Caco-2 (cell line): ENCODE data around the gene SLC13A5. TPM values are rescaled to one million over a fixed set of nuclear protein-coding genes. Genes with fewer than 3 reads are reported as not detected.
"Not testable (repeated sequence)": the region's sequence is repeated elsewhere in the genome, so short reads cannot be mapped to it uniquely, and the experiment has no call there.

Source experiments
- BruUV-seq: library from RNA; stranded (reverse); fragments of 400-500 nt; replicated peaks from 2 replicates; lab custom pipeline; 2021; lab: Mats Ljungman, UMichigan
- CTCF ChIA-PET: fragments of 300-600 bp; sonication (Branson Sonifier 250); formaldehyde crosslinking; loops from one replicate; lab custom pipeline; 2022; ENCODE audit warnings: antibody characterized with exemption; lab: Charles Lee
- POLR2A ChIA-PET: fragments of 300-600 bp; sonication (Branson Sonifier 250); formaldehyde crosslinking; loops from one replicate; lab custom pipeline; 2022; ENCODE audit warnings: antibody characterized with exemption; lab: Charles Lee
- DNase-seq, 2 experiments: peaks; one replicate each; pipeline versions ENCODE4 v3.0.0 to v3.0.0-alpha.2; 2020 to 2022
- H3K27me3 ChIP-seq: replicated peaks from 2 replicates; pipeline ENCODE4 v1.6.0; 2011; ENCODE audit warnings: low read length; ENCODE audit not compliant: control insufficient read depth, insufficient read depth
- H3K36me3 ChIP-seq: 2 replicates; pipeline ENCODE4 v1.5.1; 2011; ENCODE audit warnings: low read length; ENCODE audit not compliant: control insufficient read depth, insufficient read depth
- H3K4me1 ChIP-seq: fragments of 250-450 bp; sonication (Bioruptor Pico); 2 replicates; pipeline ENCODE4 v1.5.1; 2020; ENCODE audit warnings: mild to moderate bottlenecking
- H3K4me3 ChIP-seq: 2 replicates; pipeline ENCODE4 v1.5.1; 2011; ENCODE audit warnings: low read depth, mild to moderate bottlenecking, control low read depth, low read length
- H3K9me3 ChIP-seq: fragments of 250-450 bp; sonication (Bioruptor Pico); 2 replicates; pipeline ENCODE4 v1.5.1; 2020; ENCODE audit warnings: mild to moderate bottlenecking, moderate library complexity
- H3K27ac Mint-ChIP-seq: one replicate; pipeline ENCODE4 v1.8.0; 2022; ENCODE audit warnings: mixed read lengths; ENCODE audit not compliant: unreplicated experiment
- H3K27me3 Mint-ChIP-seq: one replicate; pipeline ENCODE4 v1.8.0; 2022; ENCODE audit warnings: mixed read lengths; ENCODE audit not compliant: insufficient read depth, unreplicated experiment
- H3K36me3 Mint-ChIP-seq: one replicate; pipeline ENCODE4 v1.8.0; 2022; ENCODE audit warnings: mild to moderate bottlenecking, mixed read lengths; ENCODE audit not compliant: insufficient read depth, unreplicated experiment
- H3K4me1 Mint-ChIP-seq: one replicate; pipeline ENCODE4 v1.8.0; 2022; ENCODE audit warnings: low read depth, mixed read lengths; ENCODE audit not compliant: unreplicated experiment
- H3K4me3 Mint-ChIP-seq: one replicate; pipeline ENCODE4 v1.8.0; 2022; ENCODE audit warnings: mild to moderate bottlenecking, moderate library complexity, mixed read lengths; ENCODE audit not compliant: unreplicated experiment
- H3K9me3 Mint-ChIP-seq: one replicate; pipeline ENCODE4 v1.8.0; 2022; ENCODE audit warnings: mixed read lengths; ENCODE audit not compliant: unreplicated experiment
- CTCF ChIP-seq, 2 experiments: fragments of 200-600 bp in 1 of 2; IDR thresholded peaks; 1 replicate in 1 of 2; 2 replicates in 1 of 2; pipeline versions ENCODE4 v1.5.1 to v1.8.0; 2011 to 2022; ENCODE audit warnings: antibody characterized with exemption in 1 of 2, control low read depth in 1 of 2, inconsistent platforms in 1 of 2, low read depth in 1 of 2, low read length in 1 of 2, mild to moderate bottlenecking in 1 of 2, moderate library complexity in 1 of 2; ENCODE audit not compliant: insufficient read depth in 1 of 2, severe bottlenecking in 1 of 2, unreplicated experiment in 1 of 2
- intact Hi-C: fragments of 100-400 bp; cut with micrococcal nuclease; formaldehyde crosslinking; loops from one replicate; pipeline ENCODE4 v1.10.0; 2022; ENCODE audit not compliant: unreplicated experiment
- total RNA-seq: library from RNA; stranded (reverse); gene quantifications from 2 replicates; pipeline ENCODE4 v1.2.3, GENCODE V29; 2022

SLC13A5 gene
- total RNA-seq, 1 experiment from 2014 or later, result 0.11 TPM

- no TSS peak for BruUV-seq
- no peak overlapping the region for H3K27ac Mint-ChIP-seq
- no peak for DNase-seq
- Histone ChIP-seq H3K36me3 (no peaks in the 10 kb centered on the region), H3K9me3 (no peaks in the 10 kb centered on the region), H3K27me3 (no peaks in the 10 kb centered on the region), H3K4me1 (no peaks in the 10 kb centered on the region), H3K4me3 (no peak overlapping the region)
- H3K4me1 Mint-ChIP-seq, result no peaks in the 10 kb centered on the region
- ChIA-PET POLR2A (no interaction called here), CTCF (no interaction called here)
- no peaks in the 10 kb centered on the region for H3K9me3 Mint-ChIP-seq
- no peak for TF ChIP-seq CTCF (IDR thresholded peaks at IDR 0.05; ENCODE audit: insufficient read depth in 1 of 2, low read depth in 1 of 2, low read length in 1 of 2, severe bottlenecking in 1 of 2, unreplicated experiment in 1 of 2)
- intact Hi-C loops, result loop anchor here (5.0 kb wide), 1 partner anchor 93 kb away; no protein-coding TSS in a partner anchor
- no peak overlapping the region for H3K4me3 Mint-ChIP-seq
- no peaks in the 10 kb centered on the region for H3K27me3 Mint-ChIP-seq
- H3K36me3 Mint-ChIP-seq, result no peaks in the 10 kb centered on the region
These were observed 36.4 kb upstream of the SLC13A5 start for GRCh38 chr17:6749519-6749918.

- POLR2A ChIA-PET, result no interaction called here
- no peak for TF ChIP-seq CTCF (IDR thresholded peaks at IDR 0.05; ENCODE audit: insufficient read depth in 1 of 2, low read depth in 1 of 2, low read length in 1 of 2, severe bottlenecking in 1 of 2, unreplicated experiment in 1 of 2)
- H3K4me3 ChIP-seq, result no peak overlapping the region
These were observed 35.4 kb upstream of the SLC13A5 start for GRCh38 chr17:6748617-6749016.

GRCh38 chr17:6746665-6747064 is 33.5 kb upstream of the SLC13A5 start:
- H3K36me3 Mint-ChIP-seq, CTCF ChIA-PET, BruUV-seq, POLR2A ChIA-PET, H3K27me3 Mint-ChIP-seq, H3K27me3 ChIP-seq, H3K9me3 ChIP-seq, H3K4me3 Mint-ChIP-seq, H3K36me3 ChIP-seq, H3K4me3 ChIP-seq, H3K4me1 Mint-ChIP-seq, H3K4me1 ChIP-seq, DNase-seq, H3K27ac Mint-ChIP-seq, H3K9me3 Mint-ChIP-seq: not testable (repeated sequence)
- intact Hi-C loops, result loop anchor here (5.0 kb wide), 1 partner anchor 96 kb away; no protein-coding TSS in a partner anchor

More at GRCh38 chr17:6748617-6749016, 35.4 kb upstream of the SLC13A5 start:
- no peak for DNase-seq
- Mint-ChIP-seq H3K4me3 (no peak overlapping the region), H3K27me3 (no peaks in the 10 kb centered on the region), H3K4me1 (no peaks in the 10 kb centered on the region), H3K27ac (no peak overlapping the region), H3K36me3 (no peaks in the 10 kb centered on the region), H3K9me3 (no peaks in the 10 kb centered on the region)
- no peaks in the 10 kb centered on the region for H3K36me3 ChIP-seq
- CTCF ChIA-PET, result no interaction called here
- H3K4me1 ChIP-seq, result no peaks in the 10 kb centered on the region
- BruUV-seq, result no TSS peak
- no peaks in the 10 kb centered on the region for H3K9me3 ChIP-seq
- H3K27me3 ChIP-seq, result no peaks in the 10 kb centered on the region
- intact Hi-C loops, result loop anchor here (5.0 kb wide), 1 partner anchor 94 kb away; no protein-coding TSS in a partner anchor

GRCh38 chr17:6729531-6729930 is 16.4 kb upstream of the SLC13A5 start:
- Mint-ChIP-seq H3K9me3 (peaks cover 12% of the 10 kb centered on the region), H3K4me1 (no peaks in the 10 kb centered on the region), H3K27ac (no peak overlapping the region), H3K27me3 (peaks cover 6% of the 10 kb centered on the region), H3K36me3 (no peaks in the 10 kb centered on the region), H3K4me3 (no peak overlapping the region)
- no peaks in the 10 kb centered on the region for H3K4me1 ChIP-seq
- DNase-seq, result no peak
- no peaks in the 10 kb centered on the region for H3K27me3 ChIP-seq
- H3K9me3 ChIP-seq, result no peaks in the 10 kb centered on the region
- H3K4me3 ChIP-seq, result no peak overlapping the region
- intact Hi-C loops, result no loop called here
- ChIA-PET POLR2A (no interaction called here), CTCF (no interaction called here)
- no peaks in the 10 kb centered on the region for H3K36me3 ChIP-seq
- TF ChIP-seq CTCF (IDR thresholded peaks at IDR 0.05; ENCODE audit: insufficient read depth in 1 of 2, low read depth in 1 of 2, low read length in 1 of 2, severe bottlenecking in 1 of 2, unreplicated experiment in 1 of 2), result no peak
- no TSS peak for BruUV-seq
